CD4-positive, alpha-beta T cell (primary cell): ENCODE measurements around the gene DISP3. TPM values are rescaled to one million over a fixed set of nuclear protein-coding genes. Genes with fewer than 3 reads are reported as not detected.

Source experiments
- ATAC-seq: fragments of 200-7000 bp; cut with Tn5 transposase; one replicate; pipeline ENCODE4 v1.10.0; 2022; ENCODE audit warnings: mild to moderate bottlenecking; ENCODE audit not compliant: poor library complexity
- CTCF ChIA-PET: fragments of 350-600 bp; sonication (Branson Sonifier 250); formaldehyde crosslinking; loops from one replicate; lab custom pipeline; 2021; ENCODE audit warnings: antibody characterized with exemption, inconsistent platforms; lab: Charles Lee
- POLR2A ChIA-PET: fragments of 350-600 bp; sonication (Branson Sonifier 250); formaldehyde crosslinking; loops from one replicate; lab custom pipeline; 2021; ENCODE audit warnings: antibody characterized with exemption, inconsistent platforms; lab: Charles Lee
- DNase-seq, 14 experiments: peaks; one replicate each; pipeline ENCODE4 v3.0.0-alpha.2; 2013 to 2020; ENCODE audit warnings: mixed read lengths in 2 of 14
- H3K27ac ChIP-seq, 2 donors: one replicate each; pipeline versions ENCODE4 v1.5.1 to v1.7.0; 2013; ENCODE audit warnings: low read length in 2 of 2, low read depth in 1 of 2, mild to moderate bottlenecking in 1 of 2
- H3K27me3 ChIP-seq, 2 experiments: 1 replicate in 1 of 2; 2 replicates in 1 of 2; pipeline versions ENCODE4 v1.6.1 to v1.7.0; 2013; ENCODE audit warnings: low read length in 2 of 2, control low read depth in 1 of 2, mild to moderate bottlenecking in 1 of 2, moderate library complexity in 1 of 2; ENCODE audit not compliant: insufficient read depth in 2 of 2, control insufficient read depth in 1 of 2
- H3K36me3 ChIP-seq: one replicate; pipeline ENCODE4 v1.6.1; 2013; ENCODE audit warnings: low read length, control low read depth; ENCODE audit not compliant: insufficient read depth
- H3K4me1 ChIP-seq: one replicate; pipeline ENCODE4 v1.6.1; 2013; ENCODE audit warnings: low read length, control low read depth; ENCODE audit not compliant: insufficient read depth
- H3K4me3 ChIP-seq: one replicate; pipeline ENCODE4 v1.5.1; 2013; ENCODE audit warnings: mild to moderate bottlenecking, low read length, moderate library complexity
- H3K9me3 ChIP-seq, 2 experiments: 1 replicate in 1 of 2; 2 replicates in 1 of 2; pipeline versions ENCODE4 v1.6.1 to v1.7.0; 2013; ENCODE audit warnings: low read length in 2 of 2, mild to moderate bottlenecking in 2 of 2, control low read depth in 1 of 2, moderate library complexity in 1 of 2; ENCODE audit not compliant: control insufficient read depth in 1 of 2, insufficient read depth in 1 of 2
- H3K27ac Mint-ChIP-seq: one replicate; pipeline ENCODE4 v1.8.0; 2020; ENCODE audit warnings: mixed read lengths
- H3K27me3 Mint-ChIP-seq: one replicate; pipeline ENCODE4 v1.8.0; 2021; ENCODE audit warnings: mixed read lengths
- H3K36me3 Mint-ChIP-seq: one replicate; pipeline ENCODE4 v1.8.0; 2021; ENCODE audit warnings: low read depth, mixed read lengths
- H3K4me1 Mint-ChIP-seq: one replicate; pipeline ENCODE4 v1.8.0; 2021; ENCODE audit warnings: low read depth, mixed read lengths
- H3K4me3 Mint-ChIP-seq: one replicate; pipeline ENCODE4 v1.8.0; 2020; ENCODE audit warnings: mild to moderate bottlenecking, mixed read lengths
- H3K9me3 Mint-ChIP-seq: one replicate; pipeline ENCODE4 v1.8.0; 2020; ENCODE audit warnings: mixed read lengths
- CTCF ChIP-seq: fragments of 200-600 bp; IDR thresholded peaks from one replicate; pipeline ENCODE4 v1.8.0; 2022; ENCODE audit warnings: antibody characterized with exemption, mild to moderate bottlenecking
- intact Hi-C, 2 experiments: fragments of 100-400 bp; cut with DNase I in 1 of 2; cut with micrococcal nuclease in 1 of 2; formaldehyde crosslinking; loops; one replicate each; pipeline versions ENCODE4 v1.15.1 to v1.9.0; 2023 to 2025; cut with DNase I, micrococcal nuclease
- total RNA-seq, 174 experiments: library from RNA in 2 of 174; stranded (reverse) in 2 of 174; gene quantifications; one replicate each; pipeline ENCODE4 v1.2.3 and lab custom pipeline; 2021 to 2026

DISP3 gene
- total RNA-seq, 2 experiments from 2014 or later = 0.55 to 0.56 TPM

GRCh38 chr1:11514366-11514765 is 35.4 kb downstream of the DISP3 start:
- Mint-ChIP-seq H3K27ac (no peak overlapping the region), H3K4me3 (no peak overlapping the region), H3K4me1 (no peaks in the 10 kb centered on the region), H3K9me3 (peaks cover 3% of the 10 kb centered on the region), H3K36me3 (peaks cover 10% of the 10 kb centered on the region), H3K27me3 (no peaks in the 10 kb centered on the region)
- Histone ChIP-seq H3K4me3 (no peak overlapping the region), H3K27me3 (no peaks in the 10 kb centered on the region), H3K27ac (no peak overlapping the region), H3K36me3 (no peaks in the 10 kb centered on the region), H3K4me1 (no peaks in the 10 kb centered on the region), H3K9me3 (peaks cover 0 to 7% of the 10 kb centered on the region in 2 experiments)
- DNase-seq = no peak
- no peak for ATAC-seq
- intact Hi-C loops = no loop called here
- no peak for TF ChIP-seq CTCF
- ChIA-PET CTCF (no interaction called here), POLR2A (no interaction called here)

- CTCF ChIA-PET = no interaction called here
- no peak overlapping the region for H3K4me3 ChIP-seq
These were observed 36.7 kb downstream of the DISP3 start for GRCh38 chr1:11515368-11516300.

GRCh38 chr1:11516961-11517635 is 38.1 kb downstream of the DISP3 start:
- no peaks in the 10 kb centered on the region for H3K4me1 Mint-ChIP-seq
- H3K27ac Mint-ChIP-seq = no peak overlapping the region
- ChIA-PET POLR2A (no interaction called here), CTCF (no interaction called here)
- Histone ChIP-seq H3K27ac (no peak overlapping the region), H3K4me3 (no peak overlapping the region), H3K4me1 (no peaks in the 10 kb centered on the region), H3K36me3 (no peaks in the 10 kb centered on the region), H3K27me3 (no peaks in the 10 kb centered on the region), H3K9me3 (peaks cover 0 to 4% of the 10 kb centered on the region in 2 experiments)
- H3K36me3 Mint-ChIP-seq = peaks cover 10% of the 10 kb centered on the region
- ATAC-seq (no peak), DNase-seq (no peak)
- TF ChIP-seq CTCF = no peak
- intact Hi-C loops = no loop called here
- H3K9me3 Mint-ChIP-seq = peaks cover 3% of the 10 kb centered on the region
- no peak overlapping the region for H3K4me3 Mint-ChIP-seq
- no peaks in the 10 kb centered on the region for H3K27me3 Mint-ChIP-seq

More at GRCh38 chr1:11515368-11516300, 36.7 kb downstream of the DISP3 start:
- no peak overlapping the region for H3K4me3 Mint-ChIP-seq
- no peaks in the 10 kb centered on the region for H3K27me3 Mint-ChIP-seq
- ATAC-seq (no peak), DNase-seq (no peak)
- peaks cover 10% of the 10 kb centered on the region for H3K36me3 Mint-ChIP-seq
- no peak overlapping the region for H3K27ac Mint-ChIP-seq
- TF ChIP-seq CTCF = no peak
- Histone ChIP-seq H3K4me1 (no peaks in the 10 kb centered on the region), H3K27ac (no peak overlapping the region), H3K36me3 (no peaks in the 10 kb centered on the region), H3K9me3 (peaks cover 0 to 7% of the 10 kb centered on the region in 2 experiments), H3K27me3 (no peaks in the 10 kb centered on the region)
- H3K9me3 Mint-ChIP-seq = peaks cover 3% of the 10 kb centered on the region
- no peaks in the 10 kb centered on the region for H3K4me1 Mint-ChIP-seq
- intact Hi-C loops = no loop called here
- POLR2A ChIA-PET = no interaction called here
